GM18858 (cell line): ENCODE data around the gene MTUS2.

ENCODE experiments used
- ATAC-seq: cut with Tn5 transposase; IDR thresholded peaks from one replicate; pipeline ENCODE4 v1.9.1; 2021; ENCODE audit not compliant: unreplicated experiment

MTUS2 gene

GRCh38 chr13:29436291-29436690 lies 616.2 kb downstream of the MTUS2 start:
- no peak for ATAC-seq

GRCh38 chr13:29436721-29437280 lies 616.7 kb downstream of the MTUS2 start:
- ATAC-seq: no peak

GRCh38 chr13:29438769-29439168 lies 618.6 kb downstream of the MTUS2 start:
- ATAC-seq: no peak

GRCh38 chr13:29439601-29440388 lies 619.7 kb downstream of the MTUS2 start:
- no peak for ATAC-seq

DNA sequence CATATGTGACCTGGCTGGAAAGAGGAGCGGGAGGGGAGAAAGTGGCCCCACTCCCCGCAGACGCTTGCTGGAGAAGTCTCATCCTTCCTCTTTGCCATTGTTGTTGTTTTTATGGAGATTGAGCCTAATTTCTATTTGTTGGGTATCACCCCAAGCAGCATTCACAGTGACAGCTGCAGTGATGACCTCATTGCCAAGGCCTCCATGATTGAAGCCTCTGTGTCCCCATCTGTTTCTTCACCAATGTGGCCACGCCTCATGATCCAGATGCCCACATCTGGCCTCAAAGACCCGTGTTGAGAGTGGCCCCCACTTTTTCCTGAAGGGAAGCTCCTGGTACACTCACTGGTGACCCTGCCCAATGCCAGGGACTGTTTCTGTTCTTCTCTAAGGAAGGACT lies 621.2 kb downstream of the MTUS2 start:
- ATAC-seq: no peak

DNA sequence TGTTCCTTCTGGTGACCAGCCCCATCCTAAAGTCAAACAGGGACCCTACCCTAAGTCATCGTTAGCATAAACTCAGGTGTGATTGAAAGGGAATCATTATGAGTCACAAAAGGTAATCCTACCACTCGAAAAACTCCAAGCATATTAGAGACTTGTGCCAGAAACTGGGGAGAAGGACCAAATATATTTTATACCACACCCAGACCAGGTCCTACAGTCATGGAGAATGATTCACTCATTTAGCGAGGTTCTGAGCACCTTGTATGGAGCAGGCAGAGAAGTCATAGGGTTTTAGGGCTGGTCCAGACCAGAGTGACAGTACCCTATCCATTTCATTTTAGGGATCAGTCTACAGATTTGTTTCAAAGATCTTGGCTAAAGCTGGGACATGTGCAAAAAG lies 625.9 kb downstream of the MTUS2 start:
- ATAC-seq: no peak

DNA sequence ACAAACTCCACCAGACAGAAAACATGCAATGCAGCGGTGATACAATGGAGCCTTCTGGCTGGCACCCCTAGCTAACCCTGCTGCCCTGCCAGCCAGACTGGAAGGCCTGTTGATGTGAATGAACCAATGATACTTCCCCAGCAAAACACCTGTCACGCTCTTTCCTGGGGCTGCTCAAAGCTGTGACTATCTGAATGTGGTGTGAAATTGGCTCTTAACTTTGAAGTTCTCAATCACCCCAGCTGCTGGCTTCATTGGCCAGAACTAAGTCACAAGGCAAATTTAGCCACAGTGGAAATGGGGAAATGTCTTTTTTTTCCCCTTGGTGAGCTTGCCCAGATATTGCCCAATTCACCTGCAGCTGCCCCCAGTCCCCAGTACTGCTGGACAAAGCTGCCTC lies 628.0 kb downstream of the MTUS2 start:
- no peak for ATAC-seq

DNA sequence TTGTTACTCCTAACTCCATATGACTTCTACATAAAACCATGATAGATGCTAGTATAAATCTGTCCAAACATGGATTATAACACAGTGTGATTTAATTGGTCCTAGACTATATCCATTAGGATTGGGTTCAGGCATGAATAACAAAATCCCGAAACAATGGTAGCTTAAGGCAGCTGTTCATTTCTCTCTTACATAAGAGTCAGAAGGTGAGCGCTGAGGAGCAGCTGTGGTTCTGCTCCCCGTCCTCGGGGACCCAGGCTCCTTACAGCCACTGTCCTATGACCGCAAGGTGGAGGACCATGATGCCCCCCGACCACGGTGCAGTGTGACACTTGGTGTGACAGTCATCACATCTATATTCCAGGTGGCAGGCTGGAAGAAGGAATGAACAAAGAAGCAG lies 629.6 kb downstream of the MTUS2 start:
- ATAC-seq: no peak

DNA sequence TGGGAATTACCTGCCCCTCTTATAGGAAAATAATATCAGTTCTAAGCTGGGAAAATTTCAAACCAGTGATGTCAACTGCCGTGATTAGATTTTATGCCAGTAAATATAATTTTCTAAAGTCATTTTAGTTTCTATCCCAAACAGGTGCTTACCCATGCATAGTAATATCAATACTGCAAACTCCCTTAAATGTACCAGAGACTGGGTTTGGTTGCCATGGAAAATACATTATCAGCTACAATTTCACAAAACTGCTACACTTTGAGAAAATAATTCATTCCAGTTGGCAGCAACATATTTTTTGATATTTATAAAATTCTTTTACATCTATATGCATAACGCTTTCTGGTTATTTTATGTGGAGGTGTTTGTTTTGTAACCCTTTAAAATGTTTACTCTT lies 631.8 kb downstream of the MTUS2 start:
- ATAC-seq: no peak

DNA sequence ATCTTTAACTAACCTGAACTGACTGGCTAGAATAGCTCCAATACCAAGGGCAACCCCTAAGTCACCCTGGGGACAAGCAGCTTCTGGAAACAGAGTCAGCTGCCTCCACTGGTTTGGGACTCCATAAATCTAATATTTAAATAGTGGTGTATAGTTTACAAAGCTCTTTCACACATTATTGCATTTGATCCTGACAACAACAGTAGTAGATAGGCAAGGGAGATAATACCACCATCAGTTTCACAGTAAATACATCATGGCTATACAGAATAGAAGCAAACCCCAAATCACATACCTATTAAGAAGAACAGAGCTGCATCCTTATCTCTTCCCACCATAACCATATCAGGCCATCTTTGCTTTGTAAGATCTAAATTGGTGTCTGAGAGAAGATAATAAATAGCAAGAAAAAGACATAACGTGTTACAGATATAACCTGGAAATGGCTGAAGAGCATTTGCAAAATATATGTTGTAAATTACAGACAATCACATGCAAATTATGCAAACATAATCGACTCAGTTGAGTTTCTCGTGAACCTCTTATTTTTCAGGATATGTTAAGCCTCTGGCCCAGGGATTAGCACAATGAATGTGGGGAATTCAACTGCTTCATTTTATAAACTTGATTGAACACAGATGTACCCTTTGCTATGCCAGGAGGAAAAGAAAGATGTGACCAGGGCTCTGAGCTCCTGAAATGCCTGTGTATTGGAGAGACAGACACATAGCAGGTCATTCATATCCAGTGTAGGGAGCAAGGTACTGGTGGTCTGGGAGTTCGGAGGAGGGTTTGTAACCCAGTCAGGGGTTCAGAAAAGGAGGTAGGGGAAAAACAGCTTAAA lies 632.9 kb downstream of the MTUS2 start:
- no peak for ATAC-seq

GRCh38 chr13:29453617-29454011 lies 633.5 kb downstream of the MTUS2 start:
- no peak for ATAC-seq

GRCh38 chr13:29454931-29455481 lies 634.9 kb downstream of the MTUS2 start:
- ATAC-seq: no peak

DNA sequence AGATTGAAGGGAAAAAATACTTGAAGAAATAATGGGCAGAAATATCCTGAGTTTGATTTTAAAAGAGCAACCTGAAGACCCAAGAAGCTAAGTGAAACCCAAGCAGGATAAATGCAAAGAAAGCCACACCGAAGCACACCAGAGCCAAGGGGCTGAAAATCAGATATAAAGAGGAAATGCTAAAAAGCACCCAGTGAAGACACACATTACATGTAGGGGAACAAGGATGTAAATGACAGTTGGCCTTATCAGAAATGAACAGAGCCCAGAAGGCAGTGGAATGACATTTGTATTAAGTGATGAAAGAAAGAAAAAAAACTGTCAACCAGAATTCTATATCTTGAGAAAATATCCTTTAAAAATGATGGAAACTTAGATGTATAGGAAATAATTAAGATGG lies 636.3 kb downstream of the MTUS2 start:
- no peak for ATAC-seq

DNA sequence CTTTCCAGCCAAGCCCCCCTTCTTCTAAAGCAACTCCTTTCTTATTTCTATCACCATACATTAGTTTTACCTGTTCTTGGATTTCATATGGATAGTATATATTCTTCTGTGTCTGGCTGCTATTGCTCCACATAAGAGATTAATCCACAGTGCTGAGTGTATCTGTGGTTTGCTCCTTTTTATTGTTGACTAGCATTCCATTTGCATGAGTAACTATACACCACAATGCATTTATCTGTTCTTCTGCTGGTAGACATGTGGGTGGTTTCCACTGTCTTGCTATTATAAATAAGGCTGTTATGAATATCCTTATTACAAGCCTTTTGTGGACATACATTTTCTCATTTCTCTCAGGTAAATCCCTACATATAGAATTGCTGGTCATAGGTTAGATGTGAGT lies 637.2 kb downstream of the MTUS2 start:
- no peak for ATAC-seq

DNA sequence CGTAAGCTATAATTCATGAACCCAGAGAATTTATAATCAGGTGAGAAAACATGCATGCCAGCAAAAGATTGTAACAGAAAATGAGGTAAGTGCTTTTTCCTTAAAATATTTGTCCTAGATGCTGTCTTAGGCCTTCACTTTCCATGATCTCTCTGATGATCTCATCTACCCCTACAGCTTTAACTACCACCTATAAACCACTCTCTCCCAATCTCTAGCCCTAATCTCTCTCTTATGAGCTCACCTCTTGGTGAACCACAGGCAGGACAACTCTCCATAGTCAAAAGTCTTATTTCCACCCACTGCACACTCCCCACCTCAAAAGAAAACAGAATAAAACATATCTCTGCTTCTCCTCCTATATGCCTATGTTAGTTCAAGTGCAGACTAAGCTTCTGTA lies 638.3 kb downstream of the MTUS2 start:
- ATAC-seq: no peak

GRCh38 chr13:29459813-29460355 lies 639.7 kb downstream of the MTUS2 start:
- no peak for ATAC-seq

DNA sequence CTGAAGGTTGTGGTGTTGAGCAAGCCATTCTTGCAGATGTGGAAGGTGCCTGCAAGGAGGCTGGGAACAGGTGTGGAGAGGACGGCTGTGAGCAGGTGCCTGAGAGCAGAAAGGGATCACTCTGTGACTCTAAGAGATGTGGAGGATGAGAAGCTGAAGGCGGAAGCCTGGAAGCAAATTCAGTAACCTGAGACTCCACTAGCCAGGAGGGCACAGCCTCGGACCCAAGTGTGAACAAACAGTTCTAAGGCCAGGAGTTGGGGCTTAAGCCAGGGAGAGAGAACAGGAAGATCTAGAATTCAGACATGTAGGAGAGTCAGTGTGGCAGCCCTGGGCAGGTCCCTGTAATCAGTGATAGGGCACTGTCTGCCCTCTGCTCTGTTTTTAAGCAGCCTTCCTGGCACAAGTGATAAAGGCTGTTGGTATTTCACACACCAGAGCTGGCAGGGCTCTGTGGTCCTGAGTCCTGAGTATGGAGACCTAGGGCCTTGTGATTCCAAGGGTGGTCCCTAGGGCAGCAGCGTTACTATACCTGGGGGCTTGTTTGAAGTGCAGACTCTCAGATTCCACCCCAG lies 644.1 kb downstream of the MTUS2 start:
- no peak for ATAC-seq

GRCh38 chr13:29465741-29466293 lies 645.7 kb downstream of the MTUS2 start:
- no peak for ATAC-seq

DNA sequence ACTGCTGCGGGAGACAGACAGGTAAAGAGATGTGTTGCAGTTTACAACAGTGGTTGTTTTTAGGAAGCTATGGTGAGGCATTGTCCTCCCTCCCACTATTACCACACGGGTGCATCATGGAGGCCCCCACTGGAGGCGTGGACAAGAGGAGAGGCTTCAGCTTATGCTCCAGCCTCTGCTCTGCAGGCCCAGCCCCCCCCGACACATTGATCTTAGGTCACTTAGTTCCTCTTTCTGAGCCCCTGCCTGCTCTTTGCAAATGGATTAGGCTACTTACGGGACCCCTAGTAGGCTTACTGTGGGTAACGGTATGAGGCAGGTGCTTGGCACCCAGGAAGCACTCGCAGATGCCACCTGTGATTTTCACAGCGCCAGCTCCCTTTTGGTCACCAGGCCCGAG lies 651.4 kb downstream of the MTUS2 start:
- ATAC-seq: no peak

GRCh38 chr13:29472332-29472961 lies 652.3 kb downstream of the MTUS2 start:
- peak; percentile 55 for ATAC-seq
